ENCODE data around the gene FOLR1. TPM values are rescaled to one million over a fixed set of nuclear protein-coding genes. Genes with fewer than 3 reads are reported as not detected.

Gene FOLR1
- polyA plus RNA-seq, 1 of the 3 experiments (the other 2 are of a cell fraction), result not detected

DNA sequence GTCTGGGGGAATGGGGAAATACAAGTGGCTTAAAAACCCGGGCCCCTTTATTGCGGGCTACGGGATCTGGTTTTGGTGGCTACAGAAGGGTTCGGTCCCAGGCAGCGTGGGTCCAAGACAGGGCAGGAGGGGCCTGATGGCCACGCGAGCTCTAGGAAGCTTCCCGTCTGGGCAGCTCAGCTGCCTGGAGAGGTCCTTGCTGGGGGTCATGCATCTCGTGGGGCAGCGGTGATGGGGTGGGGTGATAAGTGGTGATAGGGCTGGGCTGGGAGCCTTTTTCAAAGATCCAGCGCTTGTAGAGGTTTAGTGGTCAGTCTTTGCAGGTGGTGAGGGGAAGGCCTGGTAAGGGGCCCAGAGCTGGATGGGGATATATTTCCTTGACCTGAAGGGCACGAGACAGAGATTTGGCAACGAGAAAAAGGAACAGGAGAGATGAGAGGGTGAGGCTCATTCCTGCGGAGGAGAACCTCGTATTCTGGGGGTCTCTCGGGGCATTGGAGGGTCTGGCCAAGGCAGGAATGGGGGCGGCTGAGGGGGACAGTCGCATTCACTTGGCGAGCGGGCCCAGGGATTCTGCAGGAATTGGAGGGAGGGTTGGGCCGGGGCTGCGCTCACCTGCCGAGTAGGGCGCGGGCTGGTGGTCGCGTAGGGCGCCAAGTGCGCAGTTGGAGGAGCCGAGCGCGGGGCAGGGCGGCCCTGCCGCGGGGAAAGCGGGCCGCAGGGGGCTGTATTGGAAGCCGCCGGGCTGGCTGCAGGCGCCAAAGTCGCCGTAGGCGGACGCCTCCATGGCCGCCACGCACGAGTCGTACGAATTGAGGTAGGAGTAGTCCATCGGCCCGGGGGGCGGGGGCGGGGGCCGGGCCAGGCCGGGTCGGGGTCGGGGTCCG lies 51.5 kb downstream of the FOLR1 start:
- WGBS (ENCODE audit: low lambda C conversion rate), result 22% methylated on average over 22 of the region's 58 CpGs
- Histone ChIP-seq H3K9me3 (no peaks in the 10 kb centered on the region), H3K4me3 (ENCODE audit: low read depth in 2 of 2, low read length in 1 of 2) (peak overlapping the region; percentile 58 to 83), H3K36me3 (replicated peaks in 1 of 2; ENCODE audit: control insufficient read depth in 1 of 2, insufficient read depth in 2 of 2, low read length in 1 of 2) (peaks cover 8 to 15% of the 10 kb centered on the region in 2 experiments), H3K4me2 (peak overlapping the region; percentile 75), H3K4me1 (ENCODE audit: control insufficient read depth in 1 of 2, insufficient read depth in 2 of 2, low read depth in 1 of 2, low read length in 1 of 2) (peaks cover 14 to 15% of the 10 kb centered on the region in 2 experiments; a peak in 2 of 4 replicates), H4K20me1 (ENCODE audit: insufficient read depth) (no peaks in the 10 kb centered on the region; the same call in 1 of the 2 replicates), H2AFZ (ENCODE audit: low read depth) (no peak overlapping the region), H3K27me3 (ENCODE audit: insufficient read depth) (no peaks in the 10 kb centered on the region; the same call in 1 of the 2 replicates), H3F3A (replicated peaks; ENCODE audit: insufficient read depth) (peaks cover 23% of the 10 kb centered on the region), H3K9ac (peak overlapping the region; percentile 54; the same call in 1 of the 2 replicates), H3K9me2 (no peaks in the 10 kb centered on the region), H3K79me2 (ENCODE audit: insufficient read depth) (peaks cover 24% of the 10 kb centered on the region), H3K27ac (ENCODE audit: low read depth in 2 of 2, low read length in 1 of 2) (peak overlapping the region; percentile 36 to 90; a peak in 3 of 4 replicates)
- ChIA-PET POLR2A (interaction anchor here (0.6 to 15.5 kb wide), 33 partner anchors 12 to 204 kb away, joined by 3 to 880 read pairs (median 5); partner anchors contain the start of gene CLPB), CTCF (interaction anchor here (1.0 to 19.7 kb wide), 8 partner anchors 65 to 187 kb away, joined by 3 to 314 read pairs (median 10); partner anchors contain the start of gene CLPB)
- TF ChIP-seq GABPA (IDR thresholded peaks at IDR 0.05; ENCODE audit: low read depth) (no peak), FOXM1 (IDR thresholded peaks at IDR 0.05; ENCODE audit: low read depth) (no peak), RAD21 (IDR thresholded peaks at IDR 0.05; ENCODE audit: low read length) (no peak), CHD2 (IDR thresholded peaks at IDR 0.05; ENCODE audit: low read length, partially characterized antibody) (no peak), YY1 (IDR thresholded peaks at IDR 0.05; ENCODE audit: low read depth) (no peak), ELF1 (IDR thresholded peaks at IDR 0.05) (no peak), TEAD4 (IDR thresholded peaks at IDR 0.05; ENCODE audit: borderline replicate concordance, insufficient read depth) (no peak), RCOR1 (IDR thresholded peaks at IDR 0.05; ENCODE audit: low read length) (no peak), MEF2A (IDR thresholded peaks at IDR 0.05; ENCODE audit: borderline replicate concordance, low read depth) (no peak)
- TF ChIP-seq, protein P1, sequence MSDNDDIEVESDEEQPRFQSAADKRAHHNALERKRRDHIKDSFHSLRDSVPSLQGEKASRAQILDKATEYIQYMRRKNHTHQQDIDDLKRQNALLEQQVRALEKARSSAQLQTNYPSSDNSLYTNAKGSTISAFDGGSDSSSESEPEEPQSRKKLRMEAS (IDR thresholded peaks at IDR 0.05; ENCODE audit: low read depth), result no peak
- DNase-seq, result no peak

DNA sequence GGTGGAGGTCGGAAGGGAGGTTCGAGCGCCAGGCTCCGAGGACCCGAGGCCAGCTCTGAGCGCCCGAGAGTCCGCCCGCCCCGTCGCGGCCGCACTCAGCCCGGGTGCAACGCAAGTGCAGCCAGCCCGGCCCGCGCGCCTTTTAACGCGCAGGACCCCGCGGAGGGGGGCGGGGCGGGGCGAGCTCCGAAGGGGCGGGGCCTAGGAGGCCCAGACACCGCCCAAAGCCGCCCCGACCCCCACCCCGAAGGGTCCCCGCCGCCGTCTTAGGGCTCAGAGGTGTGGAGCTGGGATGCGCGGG lies 52.1 kb downstream of the FOLR1 start, which contains the start of gene PHOX2A:
PHOX2A (minus strand) TSS at position 117 of the 301 bp plus-strand sequence. CDS start 172 bp downstream, outside the sequence.
- peak; percentile 95 for DNase-seq
- H3K79me2 ChIP-seq (ENCODE audit: insufficient read depth), result peaks cover 24% of the 10 kb centered on the region
- peak within 1 kb of the TSS; percentile 36 to 90; a peak in 3 of 4 replicates for H3K27ac ChIP-seq (ENCODE audit: low read depth in 2 of 2, low read length in 1 of 2)
- H4K20me1 ChIP-seq (ENCODE audit: insufficient read depth), result no peaks in the 10 kb centered on the region; the same call in 1 of the 2 replicates
- no peaks in the 10 kb centered on the region for H3K9me2 ChIP-seq
- peak within 1 kb of the TSS; percentile 58 to 83 for H3K4me3 ChIP-seq (ENCODE audit: low read depth in 2 of 2, low read length in 1 of 2)
- ChIA-PET POLR2A (interaction anchor here (0.6 to 15.5 kb wide), 33 partner anchors 12 to 228 kb away, joined by 3 to 880 read pairs (median 5); partner anchors contain the start of genes CLPB and INPPL1), CTCF (interaction anchor here (1.0 to 19.7 kb wide), 7 partner anchors 65 to 187 kb away, joined by 3 to 314 read pairs (median 13); partner anchors contain the start of gene CLPB)
- H2AFZ ChIP-seq (ENCODE audit: low read depth), result peak within 1 kb of the TSS; percentile 33; the same call in 1 of the 2 replicates
- peak within 1 kb of the TSS; percentile 54; the same call in 1 of the 2 replicates for H3K9ac ChIP-seq
- WGBS (ENCODE audit: low lambda C conversion rate), result no CpG with 5 or more reads among the region's 37 CpGs
- peaks cover 9 to 10% of the 10 kb centered on the region in 2 experiments; a peak in 2 of 4 replicates for H3K4me1 ChIP-seq (ENCODE audit: control insufficient read depth in 1 of 2, insufficient read depth in 2 of 2, low read depth in 1 of 2, low read length in 1 of 2)
- peaks cover 3 to 10% of the 10 kb centered on the region in 2 experiments for H3K36me3 ChIP-seq (replicated peaks in 1 of 2; ENCODE audit: control insufficient read depth in 1 of 2, insufficient read depth in 2 of 2, low read length in 1 of 2)
- peaks cover 17% of the 10 kb centered on the region for H3F3A ChIP-seq (replicated peaks; ENCODE audit: insufficient read depth)
- H3K4me2 ChIP-seq, result peak within 1 kb of the TSS; percentile 75
- no peaks in the 10 kb centered on the region; the same call in 1 of the 2 replicates for H3K27me3 ChIP-seq (ENCODE audit: insufficient read depth)
- no peaks in the 10 kb centered on the region for H3K9me3 ChIP-seq
- TF ChIP-seq IRF3 (IDR thresholded peaks at IDR 0.05; ENCODE audit: low read depth, low read length), result no peak
- peak; percentile 84 for TF ChIP-seq TAF1 (IDR thresholded peaks at IDR 0.05; ENCODE audit: borderline replicate concordance, low read depth, low read length)
- no peak for TF ChIP-seq SMC3 (IDR thresholded peaks at IDR 0.05; ENCODE audit: low read depth, low read length)
- TF ChIP-seq RXRA (IDR thresholded peaks at IDR 0.05; ENCODE audit: borderline replicate concordance, low read depth), result no peak
- TF ChIP-seq EP300 (IDR thresholded peaks at IDR 0.05; ENCODE audit: borderline replicate concordance in 1 of 2, low read depth in 1 of 2, low read length in 1 of 2), result no peak
- no peak for TF ChIP-seq TCF12 (IDR thresholded peaks at IDR 0.05)
- TF ChIP-seq POLR2AphosphoS5 (IDR thresholded peaks at IDR 0.05; ENCODE audit: low read depth, low read length), result peak; percentile 96
- no peak for TF ChIP-seq CHD2 (IDR thresholded peaks at IDR 0.05; ENCODE audit: low read length, partially characterized antibody)
- TF ChIP-seq TEAD4 (IDR thresholded peaks at IDR 0.05; ENCODE audit: borderline replicate concordance, insufficient read depth), result no peak
- TF ChIP-seq, protein P2, sequence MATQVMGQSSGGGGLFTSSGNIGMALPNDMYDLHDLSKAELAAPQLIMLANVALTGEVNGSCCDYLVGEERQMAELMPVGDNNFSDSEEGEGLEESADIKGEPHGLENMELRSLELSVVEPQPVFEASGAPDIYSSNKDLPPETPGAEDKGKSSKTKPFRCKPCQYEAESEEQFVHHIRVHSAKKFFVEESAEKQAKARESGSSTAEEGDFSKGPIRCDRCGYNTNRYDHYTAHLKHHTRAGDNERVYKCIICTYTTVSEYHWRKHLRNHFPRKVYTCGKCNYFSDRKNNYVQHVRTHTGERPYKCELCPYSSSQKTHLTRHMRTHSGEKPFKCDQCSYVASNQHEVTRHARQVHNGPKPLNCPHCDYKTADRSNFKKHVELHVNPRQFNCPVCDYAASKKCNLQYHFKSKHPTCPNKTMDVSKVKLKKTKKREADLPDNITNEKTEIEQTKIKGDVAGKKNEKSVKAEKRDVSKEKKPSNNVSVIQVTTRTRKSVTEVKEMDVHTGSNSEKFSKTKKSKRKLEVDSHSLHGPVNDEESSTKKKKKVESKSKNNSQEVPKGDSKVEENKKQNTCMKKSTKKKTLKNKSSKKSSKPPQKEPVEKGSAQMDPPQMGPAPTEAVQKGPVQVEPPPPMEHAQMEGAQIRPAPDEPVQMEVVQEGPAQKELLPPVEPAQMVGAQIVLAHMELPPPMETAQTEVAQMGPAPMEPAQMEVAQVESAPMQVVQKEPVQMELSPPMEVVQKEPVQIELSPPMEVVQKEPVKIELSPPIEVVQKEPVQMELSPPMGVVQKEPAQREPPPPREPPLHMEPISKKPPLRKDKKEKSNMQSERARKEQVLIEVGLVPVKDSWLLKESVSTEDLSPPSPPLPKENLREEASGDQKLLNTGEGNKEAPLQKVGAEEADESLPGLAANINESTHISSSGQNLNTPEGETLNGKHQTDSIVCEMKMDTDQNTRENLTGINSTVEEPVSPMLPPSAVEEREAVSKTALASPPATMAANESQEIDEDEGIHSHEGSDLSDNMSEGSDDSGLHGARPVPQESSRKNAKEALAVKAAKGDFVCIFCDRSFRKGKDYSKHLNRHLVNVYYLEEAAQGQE (IDR thresholded peaks at IDR 0.05; ENCODE audit: low read depth, low read length), result peak; percentile 45; the same call in 1 of the 2 replicates
- no peak for TF ChIP-seq NFIC (IDR thresholded peaks at IDR 0.05; ENCODE audit: borderline replicate concordance)
- peak; percentile 51; the same call in 1 of the 2 replicates for TF ChIP-seq MXI1 (IDR thresholded peaks at IDR 0.05; ENCODE audit: low read depth, low read length)
- TF ChIP-seq, protein P1 (IDR thresholded peaks at IDR 0.05; ENCODE audit: low read depth), result no peak
- TF ChIP-seq SIN3A (IDR thresholded peaks at IDR 0.05; ENCODE audit: borderline replicate concordance, low read depth, low read length), result peak; percentile 40; the same call in 1 of the 2 replicates
